22Rv1 (cell line): Measurements from ENCODE around the gene LTBP2.

Experiments
- ZFX ChIP-seq: fragments of 450-650 bp; IDR thresholded peaks from 2 replicates; pipeline ENCODE4 v1.6.1; 2017; ENCODE audit warnings: antibody characterized with exemption, borderline replicate concordance
- TF ChIP-seq, protein P1 (sequence below): fragments of 450-650 bp; IDR thresholded peaks from 2 replicates; pipeline ENCODE4 v1.5.1; 2017; ENCODE audit warnings: mild to moderate bottlenecking

DNA sequence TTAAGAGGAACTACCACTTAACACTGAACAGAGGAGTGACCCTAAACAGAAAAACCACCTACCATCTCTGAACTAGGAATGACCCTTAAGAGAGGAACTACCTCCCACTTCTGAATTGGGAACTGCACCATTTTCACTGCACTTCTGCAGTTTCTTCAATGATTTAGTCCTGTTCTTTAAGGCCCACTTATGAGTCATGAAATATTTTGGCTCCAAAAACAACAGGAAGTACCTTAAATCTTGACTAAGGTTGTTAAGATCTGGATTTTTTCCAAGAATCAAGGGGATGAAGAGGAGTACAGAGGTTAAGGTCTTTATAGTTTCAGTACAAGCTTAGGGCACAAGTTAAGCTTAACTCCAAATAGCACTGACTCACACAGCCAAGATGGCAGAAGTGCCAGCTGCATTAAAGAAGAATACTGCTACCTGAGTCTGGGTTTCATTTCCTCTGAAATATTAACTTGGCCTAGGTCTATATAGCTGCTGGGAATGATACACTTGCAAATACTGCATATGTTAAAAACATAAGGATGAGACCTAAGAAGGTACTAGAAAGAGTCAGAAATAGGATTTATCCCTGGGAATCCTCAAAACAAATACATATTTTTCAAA, 123.1 kb downstream of the LTBP2 start:
- TF ChIP-seq, protein P1, sequence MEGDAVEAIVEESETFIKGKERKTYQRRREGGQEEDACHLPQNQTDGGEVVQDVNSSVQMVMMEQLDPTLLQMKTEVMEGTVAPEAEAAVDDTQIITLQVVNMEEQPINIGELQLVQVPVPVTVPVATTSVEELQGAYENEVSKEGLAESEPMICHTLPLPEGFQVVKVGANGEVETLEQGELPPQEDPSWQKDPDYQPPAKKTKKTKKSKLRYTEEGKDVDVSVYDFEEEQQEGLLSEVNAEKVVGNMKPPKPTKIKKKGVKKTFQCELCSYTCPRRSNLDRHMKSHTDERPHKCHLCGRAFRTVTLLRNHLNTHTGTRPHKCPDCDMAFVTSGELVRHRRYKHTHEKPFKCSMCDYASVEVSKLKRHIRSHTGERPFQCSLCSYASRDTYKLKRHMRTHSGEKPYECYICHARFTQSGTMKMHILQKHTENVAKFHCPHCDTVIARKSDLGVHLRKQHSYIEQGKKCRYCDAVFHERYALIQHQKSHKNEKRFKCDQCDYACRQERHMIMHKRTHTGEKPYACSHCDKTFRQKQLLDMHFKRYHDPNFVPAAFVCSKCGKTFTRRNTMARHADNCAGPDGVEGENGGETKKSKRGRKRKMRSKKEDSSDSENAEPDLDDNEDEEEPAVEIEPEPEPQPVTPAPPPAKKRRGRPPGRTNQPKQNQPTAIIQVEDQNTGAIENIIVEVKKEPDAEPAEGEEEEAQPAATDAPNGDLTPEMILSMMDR = no peak
- TF ChIP-seq ZFX = no peak
